ENCODE data around the gene MYMX. TPM values are rescaled to one million over a fixed set of nuclear protein-coding genes. Genes with fewer than 3 reads are reported as not detected.
"Not testable (repeated sequence)": the region's sequence is repeated elsewhere in the genome, so short reads cannot be mapped to it uniquely, and the experiment has no call there.

MYMX gene
- polyA plus RNA-seq, 1 experiment: not detected

- Histone ChIP-seq H3K27me3 (ENCODE audit: control insufficient read depth, insufficient read depth, low read length) (peaks cover 9% of the 10 kb centered on the region), H3K9me3 (ENCODE audit: control insufficient read depth, insufficient read depth, low read length) (no peaks in the 10 kb centered on the region), H3K27ac (ENCODE audit: low read depth, low read length) (no peak overlapping the region), H3K4me3 (ENCODE audit: low read depth, low read length) (no peak overlapping the region)
- no peak for TF ChIP-seq CTCF (IDR thresholded peaks at IDR 0.05; ENCODE audit: low read depth, low read length)
- DNase-seq (ENCODE audit: low read depth, low spot score): no peak
- POLR2A ChIA-PET: no interaction called here
- CTCF ChIA-PET: interaction anchor here (1.2 kb wide), 1 partner anchor 54 kb away, joined by 5 read pairs; no protein-coding TSS in a partner anchor
Measured at GRCh38 chr6:44180886-44181285, 35.8 kb upstream of the MYMX start.

- H3K27ac ChIP-seq (ENCODE audit: low read depth, low read length); DNase-seq (ENCODE audit: low read depth, low spot score); H3K9me3 ChIP-seq (ENCODE audit: control insufficient read depth, insufficient read depth, low read length); CTCF ChIA-PET; H3K4me3 ChIP-seq (ENCODE audit: low read depth, low read length); POLR2A ChIA-PET: not testable (repeated sequence)
- H3K27me3 ChIP-seq (ENCODE audit: control insufficient read depth, insufficient read depth, low read length): peaks cover 13% of the 10 kb centered on the region
Measured at GRCh38 chr6:44181784-44182183, 34.9 kb upstream of the MYMX start.

- no peaks in the 10 kb centered on the region for H3K9me3 ChIP-seq (ENCODE audit: control insufficient read depth, insufficient read depth, low read length)
- H3K27me3 ChIP-seq (ENCODE audit: control insufficient read depth, insufficient read depth, low read length): peaks cover 13% of the 10 kb centered on the region
- no peak overlapping the region for H3K4me3 ChIP-seq (ENCODE audit: low read depth, low read length)
- ChIA-PET CTCF (no interaction called here), POLR2A (no interaction called here)
- no peak for DNase-seq (ENCODE audit: low read depth, low spot score)
- no peak for TF ChIP-seq CTCF (IDR thresholded peaks at IDR 0.05; ENCODE audit: low read depth, low read length)
- H3K27ac ChIP-seq (ENCODE audit: low read depth, low read length): no peak overlapping the region
Measured at GRCh38 chr6:44182911-44183390, 33.8 kb upstream of the MYMX start.

- no peak overlapping the region for H3K4me3 ChIP-seq (ENCODE audit: low read depth, low read length)
- TF ChIP-seq CTCF (IDR thresholded peaks at IDR 0.05; ENCODE audit: low read depth, low read length): no peak
- no peaks in the 10 kb centered on the region for H3K9me3 ChIP-seq (ENCODE audit: control insufficient read depth, insufficient read depth, low read length)
- ChIA-PET CTCF (interaction anchor here (1.0 kb wide), 1 partner anchor 11 kb away, joined by 4 read pairs; no protein-coding TSS in a partner anchor), POLR2A (no interaction called here)
- H3K27me3 ChIP-seq (ENCODE audit: control insufficient read depth, insufficient read depth, low read length): peaks cover 13% of the 10 kb centered on the region
- DNase-seq (ENCODE audit: low read depth, low spot score): no peak
- no peak overlapping the region for H3K27ac ChIP-seq (ENCODE audit: low read depth, low read length)
Measured at GRCh38 chr6:44183783-44184182, 32.9 kb upstream of the MYMX start.

- H3K4me3 ChIP-seq (ENCODE audit: low read depth, low read length); H3K9me3 ChIP-seq (ENCODE audit: control insufficient read depth, insufficient read depth, low read length); POLR2A ChIA-PET; DNase-seq (ENCODE audit: low read depth, low spot score); H3K27ac ChIP-seq (ENCODE audit: low read depth, low read length); CTCF ChIA-PET: not testable (repeated sequence)
- peaks cover 13% of the 10 kb centered on the region for H3K27me3 ChIP-seq (ENCODE audit: control insufficient read depth, insufficient read depth, low read length)
Measured at GRCh38 chr6:44185356-44185755, 31.4 kb upstream of the MYMX start.

GRCh38 chr6:44185953-44186634 is 30.6 kb upstream of the MYMX start:
- Histone ChIP-seq H3K4me3 (ENCODE audit: low read depth, low read length) (no peak overlapping the region), H3K27ac (ENCODE audit: low read depth, low read length) (no peak overlapping the region), H3K27me3 (ENCODE audit: control insufficient read depth, insufficient read depth, low read length) (peaks cover 13% of the 10 kb centered on the region), H3K9me3 (ENCODE audit: control insufficient read depth, insufficient read depth, low read length) (no peaks in the 10 kb centered on the region)
- DNase-seq (ENCODE audit: low read depth, low spot score): no peak
- TF ChIP-seq CTCF (IDR thresholded peaks at IDR 0.05; ENCODE audit: low read depth, low read length): no peak
- ChIA-PET POLR2A (no interaction called here), CTCF (interaction anchor here (0.9 kb wide), 1 partner anchor 13 kb away, joined by 3 read pairs; no protein-coding TSS in a partner anchor)

Data from AG04450 (cell line).